Erythroblast (primary cell): ENCODE measurements around the gene SLC35D3.

ENCODE experiments used
- GATA1 ChIP-seq: IDR thresholded peaks from 2 replicates; pipeline ENCODE4 v1.6.1; 2011; ENCODE audit warnings: low read depth, mild to moderate bottlenecking, control low read depth, low read length, moderate library complexity
- POLR2A ChIP-seq: IDR thresholded peaks from 2 replicates; pipeline ENCODE4 v1.6.1; 2011; ENCODE audit warnings: mild to moderate bottlenecking, low read length

GRCh38 chr6:136895901-136896300 lies 26.2 kb upstream of the SLC35D3 start:
- no peak for TF ChIP-seq POLR2A
- TF ChIP-seq GATA1: no peak
